ENCODE results near the gene AFAP1.

GRCh38 chr4:7955393-7955792, 15.7 kb upstream of the AFAP1 start:
- no peak for TF ChIP-seq GATA2 (IDR thresholded peaks at IDR 0.05; ENCODE audit: low read depth, low read length)
- TF ChIP-seq GATA3 (IDR thresholded peaks at IDR 0.05; ENCODE audit: low read depth, low read length), result no peak

All from SH-SY5Y (cell line).